HepG2 (cell line): ENCODE data around the gene KIAA0232. TPM values are rescaled to one million over a fixed set of nuclear protein-coding genes. Genes with fewer than 3 reads are reported as not detected.
A peak's percentile ranks its signal among the peaks of the same experiment; 100 is the strongest.

Experiments
- CBX5 ChIP-seq: sonication (generic); formaldehyde crosslinking; IDR thresholded peaks from 2 replicates; pipeline ENCODE4 v1.4.0; 2020; ENCODE audit warnings: missing genetic modification reagents, borderline replicate concordance
- MTA3 ChIP-seq: sonication (generic); formaldehyde crosslinking; IDR thresholded peaks from 2 replicates; pipeline ENCODE4 v1.4.0; 2020; ENCODE audit warnings: missing genetic modification reagents
- MTF1 ChIP-seq: sonication (generic); formaldehyde crosslinking; IDR thresholded peaks from 2 replicates; pipeline ENCODE4 v1.5.0; 2020; ENCODE audit warnings: missing genetic modification reagents
- RFX1 ChIP-seq: fragments of 450-650 bp; IDR thresholded peaks from 2 replicates; pipeline ENCODE4 v1.6.1; 2017
- SNAI1 ChIP-seq: sonication (generic); formaldehyde crosslinking; IDR thresholded peaks from 2 replicates; pipeline ENCODE4 v1.5.0; 2020; ENCODE audit warnings: mild to moderate bottlenecking, missing genetic modification reagents, borderline replicate concordance
- SRSF1 ChIP-seq: fragments of 200-400 bp; formaldehyde crosslinking; optimal IDR thresholded peaks from 2 replicates; pipeline ENCODE3; 2017; ENCODE audit warnings: mild to moderate bottlenecking, low read depth, low read length, moderate library complexity
- TRIM24 ChIP-seq: sonication (generic); formaldehyde crosslinking; IDR thresholded peaks from 2 replicates; pipeline ENCODE4 v1.8.0; 2022; ENCODE audit warnings: mild to moderate bottlenecking, missing genetic modification reagents
- ZNF883 ChIP-seq: sonication (generic); formaldehyde crosslinking; IDR thresholded peaks from 2 replicates; pipeline ENCODE4 v1.5.1; 2020; ENCODE audit warnings: mild to moderate bottlenecking, missing genetic modification reagents; ENCODE audit errors: not compliant biosample characterization
- polyA plus RNA-seq, 8 experiments: library from polyadenylated mRNA; depleted of rRNA in 3 of 8; stranded (reverse) in 7 of 8; unstranded in 1 of 8; fragments of >200 nt; fragmentation: Illumina TruSeq in 4 of 8; extraction: Trizol in 4 of 8; gene quantifications; 2 replicates each; pipeline versions ENCODE4 v1.2.1 to v1.2.3, GENCODE V29; 2011 to 2016; ENCODE audit warnings: low read depth in 4 of 8, missing spikeins in 1 of 8, mixed read lengths in 1 of 8; ENCODE audit not compliant: insufficient read depth in 1 of 8
- total RNA-seq, 5 experiments: library from RNA; depleted of rRNA; stranded (reverse); fragments of >200 nt; fragmentation: Illumina TruSeq; extraction: Trizol; gene quantifications; 2 replicates each; pipeline ENCODE4 v1.2.3, GENCODE V29; 2016; ENCODE audit warnings: low read depth in 1 of 5
- TF ChIP-seq, protein P1 (sequence below): sonication (generic); formaldehyde crosslinking; IDR thresholded peaks from one replicate; pipeline ENCODE4 v1.5.1; 2020; ENCODE audit warnings: mild to moderate bottlenecking, missing genetic modification reagents; ENCODE audit errors: not compliant biosample characterization
- TF ChIP-seq, protein P2 (sequence below): sonication (generic); formaldehyde crosslinking; IDR thresholded peaks from 2 replicates; pipeline ENCODE4 v1.5.0; 2020; ENCODE audit warnings: mild to moderate bottlenecking, missing genetic modification reagents, borderline replicate concordance

Gene KIAA0232
- total and polyA plus RNA-seq, 2 of the 13 experiments (the other 11 are each of a cell fraction or from before 2014, with no cell fraction given): 7.8 to 17.1 TPM

DNA sequence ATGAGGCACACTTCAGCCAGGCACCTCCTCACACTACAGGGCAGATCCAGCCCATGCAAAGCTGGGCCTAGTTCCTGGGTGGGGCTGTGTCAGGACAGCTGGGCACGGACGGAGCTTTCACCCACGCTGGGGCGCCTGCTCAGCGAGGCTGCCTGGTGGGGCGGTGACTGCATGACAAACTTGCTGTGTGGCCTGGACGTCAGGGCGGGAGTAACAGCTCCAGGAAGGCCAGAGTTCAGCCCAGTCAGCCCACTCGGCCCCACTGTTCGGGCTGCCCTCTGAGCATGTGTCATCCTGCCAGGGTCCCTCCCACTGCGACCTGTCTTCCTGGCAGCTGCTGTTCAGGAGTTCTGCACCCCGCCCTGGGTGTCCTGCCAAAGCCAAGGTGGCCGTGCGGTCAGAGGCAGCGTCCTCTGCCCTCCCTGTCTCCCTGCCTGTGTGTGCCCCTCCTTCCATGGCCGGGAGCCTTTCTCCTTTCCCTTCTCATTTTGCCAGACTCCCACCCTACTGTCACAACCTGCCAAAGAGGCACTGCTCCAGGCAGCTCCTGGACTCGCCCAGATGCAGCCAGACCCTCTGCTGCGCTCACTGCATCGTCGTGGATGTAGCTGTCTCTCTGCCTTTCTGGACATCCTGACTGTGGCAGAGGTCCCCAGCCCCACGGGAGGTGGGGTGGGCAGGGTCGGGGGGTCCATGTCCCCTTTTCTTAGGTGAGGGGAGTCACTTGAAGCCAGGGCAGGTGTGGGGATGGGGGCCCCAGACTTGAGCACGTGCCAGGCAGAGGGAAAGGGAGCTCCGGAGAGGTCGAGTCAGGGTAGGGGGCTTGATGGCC is 33.0 kb upstream of the KIAA0232 start (continued):
- TF ChIP-seq, protein P1, sequence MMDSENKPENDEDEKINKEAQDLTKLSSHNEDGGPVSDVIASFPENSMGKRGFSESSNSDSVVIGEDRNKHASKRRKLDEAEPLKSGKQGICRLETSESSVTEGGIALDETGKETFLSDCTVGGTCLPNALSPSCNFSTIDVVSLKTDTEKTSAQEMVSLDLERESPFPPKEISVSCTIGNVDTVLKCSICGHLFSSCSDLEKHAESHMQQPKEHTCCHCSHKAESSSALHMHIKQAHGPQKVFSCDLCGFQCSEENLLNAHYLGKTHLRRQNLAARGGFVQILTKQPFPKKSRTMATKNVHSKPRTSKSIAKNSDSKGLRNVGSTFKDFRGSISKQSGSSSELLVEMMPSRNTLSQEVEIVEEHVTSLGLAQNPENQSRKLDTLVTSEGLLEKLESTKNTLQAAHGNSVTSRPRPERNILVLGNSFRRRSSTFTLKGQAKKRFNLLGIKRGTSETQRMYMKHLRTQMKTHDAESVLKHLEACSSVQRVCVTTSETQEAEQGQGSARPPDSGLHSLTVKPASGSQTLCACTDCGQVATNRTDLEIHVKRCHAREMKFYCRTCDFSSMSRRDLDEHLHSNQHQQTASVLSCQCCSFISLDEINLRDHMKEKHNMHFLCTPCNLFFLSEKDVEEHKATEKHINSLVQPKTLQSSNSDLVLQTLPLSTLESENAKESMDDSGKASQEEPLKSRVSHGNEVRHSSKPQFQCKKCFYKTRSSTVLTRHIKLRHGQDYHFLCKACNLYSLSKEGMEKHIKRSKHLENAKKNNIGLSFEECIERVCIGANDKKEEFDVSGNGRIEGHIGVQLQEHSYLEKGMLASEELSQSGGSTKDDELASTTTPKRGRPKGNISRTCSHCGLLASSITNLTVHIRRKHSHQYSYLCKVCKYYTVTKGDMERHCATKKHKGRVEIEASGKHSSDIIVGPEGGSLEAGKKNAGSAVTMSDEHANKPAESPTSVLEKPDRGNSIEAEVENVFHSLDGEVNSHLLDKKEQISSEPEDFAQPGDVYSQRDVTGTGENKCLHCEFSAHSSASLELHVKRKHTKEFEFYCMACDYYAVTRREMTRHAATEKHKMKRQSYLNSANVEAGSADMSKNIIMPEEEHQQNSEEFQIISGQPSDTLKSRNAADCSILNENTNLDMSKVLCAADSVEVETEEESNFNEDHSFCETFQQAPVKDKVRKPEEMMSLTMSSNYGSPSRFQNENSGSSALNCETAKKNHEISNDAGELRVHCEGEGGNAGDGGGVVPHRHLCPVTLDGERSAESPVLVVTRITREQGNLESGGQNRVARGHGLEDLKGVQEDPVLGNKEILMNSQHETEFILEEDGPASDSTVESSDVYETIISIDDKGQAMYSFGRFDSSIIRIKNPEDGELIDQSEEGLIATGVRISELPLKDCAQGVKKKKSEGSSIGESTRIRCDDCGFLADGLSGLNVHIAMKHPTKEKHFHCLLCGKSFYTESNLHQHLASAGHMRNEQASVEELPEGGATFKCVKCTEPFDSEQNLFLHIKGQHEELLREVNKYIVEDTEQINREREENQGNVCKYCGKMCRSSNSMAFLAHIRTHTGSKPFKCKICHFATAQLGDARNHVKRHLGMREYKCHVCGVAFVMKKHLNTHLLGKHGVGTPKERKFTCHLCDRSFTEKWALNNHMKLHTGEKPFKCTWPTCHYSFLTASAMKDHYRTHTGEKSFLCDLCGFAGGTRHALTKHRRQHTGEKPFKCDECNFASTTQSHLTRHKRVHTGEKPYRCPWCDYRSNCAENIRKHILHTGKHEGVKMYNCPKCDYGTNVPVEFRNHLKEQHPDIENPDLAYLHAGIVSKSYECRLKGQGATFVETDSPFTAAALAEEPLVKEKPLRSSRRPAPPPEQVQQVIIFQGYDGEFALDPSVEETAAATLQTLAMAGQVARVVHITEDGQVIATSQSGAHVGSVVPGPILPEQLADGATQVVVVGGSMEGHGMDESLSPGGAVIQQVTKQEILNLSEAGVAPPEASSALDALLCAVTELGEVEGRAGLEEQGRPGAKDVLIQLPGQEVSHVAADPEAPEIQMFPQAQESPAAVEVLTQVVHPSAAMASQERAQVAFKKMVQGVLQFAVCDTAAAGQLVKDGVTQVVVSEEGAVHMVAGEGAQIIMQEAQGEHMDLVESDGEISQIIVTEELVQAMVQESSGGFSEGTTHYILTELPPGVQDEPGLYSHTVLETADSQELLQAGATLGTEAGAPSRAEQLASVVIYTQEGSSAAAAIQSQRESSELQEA: no peak
- TF ChIP-seq ZNF883 (CRISPR knock-in tag): no peak
- no peak for TF ChIP-seq MTF1 (CRISPR knock-in tag)
- peak; percentile 62 for TF ChIP-seq SRSF1
- TF ChIP-seq, protein P2, sequence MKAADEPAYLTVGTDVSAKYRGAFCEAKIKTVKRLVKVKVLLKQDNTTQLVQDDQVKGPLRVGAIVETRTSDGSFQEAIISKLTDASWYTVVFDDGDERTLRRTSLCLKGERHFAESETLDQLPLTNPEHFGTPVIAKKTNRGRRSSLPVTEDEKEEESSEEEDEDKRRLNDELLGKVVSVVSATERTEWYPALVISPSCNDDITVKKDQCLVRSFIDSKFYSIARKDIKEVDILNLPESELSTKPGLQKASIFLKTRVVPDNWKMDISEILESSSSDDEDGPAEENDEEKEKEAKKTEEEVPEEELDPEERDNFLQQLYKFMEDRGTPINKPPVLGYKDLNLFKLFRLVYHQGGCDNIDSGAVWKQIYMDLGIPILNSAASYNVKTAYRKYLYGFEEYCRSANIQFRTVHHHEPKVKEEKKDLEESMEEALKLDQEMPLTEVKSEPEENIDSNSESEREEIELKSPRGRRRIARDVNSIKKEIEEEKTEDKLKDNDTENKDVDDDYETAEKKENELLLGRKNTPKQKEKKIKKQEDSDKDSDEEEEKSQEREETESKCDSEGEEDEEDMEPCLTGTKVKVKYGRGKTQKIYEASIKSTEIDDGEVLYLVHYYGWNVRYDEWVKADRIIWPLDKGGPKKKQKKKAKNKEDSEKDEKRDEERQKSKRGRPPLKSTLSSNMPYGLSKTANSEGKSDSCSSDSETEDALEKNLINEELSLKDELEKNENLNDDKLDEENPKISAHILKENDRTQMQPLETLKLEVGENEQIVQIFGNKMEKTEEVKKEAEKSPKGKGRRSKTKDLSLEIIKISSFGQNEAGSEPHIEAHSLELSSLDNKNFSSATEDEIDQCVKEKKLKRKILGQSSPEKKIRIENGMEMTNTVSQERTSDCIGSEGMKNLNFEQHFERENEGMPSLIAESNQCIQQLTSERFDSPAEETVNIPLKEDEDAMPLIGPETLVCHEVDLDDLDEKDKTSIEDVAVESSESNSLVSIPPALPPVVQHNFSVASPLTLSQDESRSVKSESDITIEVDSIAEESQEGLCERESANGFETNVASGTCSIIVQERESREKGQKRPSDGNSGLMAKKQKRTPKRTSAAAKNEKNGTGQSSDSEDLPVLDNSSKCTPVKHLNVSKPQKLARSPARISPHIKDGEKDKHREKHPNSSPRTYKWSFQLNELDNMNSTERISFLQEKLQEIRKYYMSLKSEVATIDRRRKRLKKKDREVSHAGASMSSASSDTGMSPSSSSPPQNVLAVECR (CRISPR knock-in tag): peak; percentile 93
- no peak for TF ChIP-seq TRIM24
- TF ChIP-seq RFX1: no peak
- no peak for TF ChIP-seq MTA3
- no peak for TF ChIP-seq SNAI1 (CRISPR knock-in tag)
- peak; percentile 79; the same call in 1 of the 2 replicates for TF ChIP-seq CBX5 (CRISPR knock-in tag)
